Thyroid gland (tissue), 4 donors: ENCODE data around the gene CD72. TPM values are rescaled to one million over a fixed set of nuclear protein-coding genes. Genes with fewer than 3 reads are reported as not detected.

Source experiments
- DNase-seq, 2 donors: peaks; one replicate each; pipeline ENCODE4 v3.0.0-alpha.2; 2019
- H3K27ac ChIP-seq, 3 donors: fragments of 200-600 bp; sonication (generic); 1 replicate in 2 of 3; 2 replicates in 1 of 3; pipeline ENCODE4 v1.5.1; 2016 to 2019; ENCODE audit warnings: mild to moderate bottlenecking in 1 of 3, moderate library complexity in 1 of 3
- H3K27me3 ChIP-seq: fragments of 200-600 bp; sonication (generic); one replicate; pipeline ENCODE4 v1.5.1; 2019
- H3K36me3 ChIP-seq, 2 donors: fragments of 200-600 bp; sonication (generic); one replicate each; pipeline ENCODE4 v1.5.1; 2016 to 2019
- H3K4me1 ChIP-seq, 2 donors: fragments of 200-600 bp; sonication (generic); one replicate each; pipeline ENCODE4 v1.5.1; 2017 to 2019
- H3K4me3 ChIP-seq, 3 donors: fragments of 200-600 bp; sonication (generic); replicated peaks in 1 of 3; 1 replicate in 2 of 3; 2 replicates in 1 of 3; pipeline ENCODE4 v1.5.1; 2016; ENCODE audit warnings: mild to moderate bottlenecking in 1 of 3
- H3K9me3 ChIP-seq: fragments of 200-600 bp; sonication (generic); one replicate; pipeline ENCODE4 v1.5.1; 2017
- POLR2A ChIP-seq, 2 donors: fragments of 450-650 bp; IDR thresholded peaks; one replicate each; pipeline ENCODE4 v1.6.1; 2017; ENCODE audit warnings: antibody characterized with exemption in 2 of 2, mild to moderate bottlenecking in 2 of 2, moderate library complexity in 1 of 2
- WGBS, 2 donors: methylation state at CpG; one replicate each; pipeline ENCODE4 v1.1.5; 2017; 5-methylcytosine and 5-hydroxymethylcytosine counted together
- intact Hi-C: fragments of 100-400 bp; cut with DNase I; formaldehyde crosslinking; loops from one replicate; pipeline ENCODE4 v1.15.1; 2023
- total RNA-seq, 4 donors: library from RNA; depleted of rRNA; stranded (reverse); fragments of >200 nt; gene quantifications; one replicate each; pipeline ENCODE4 v1.2.3, GENCODE V29; 2016
- TF ChIP-seq, protein P1 (sequence below), 6 experiments: fragments of 200-600 bp in 3 of 6; fragments of 450-650 bp in 3 of 6; sonication (generic) in 3 of 6; IDR thresholded peaks; one replicate each; pipeline ENCODE4 v1.5.1; 2016 to 2019; ENCODE audit warnings: antibody characterized with exemption in 6 of 6, mild to moderate bottlenecking in 2 of 6, inconsistent platforms in 1 of 6, moderate library complexity in 1 of 6

The CD72 gene
- total RNA-seq, 4 donors from 2014 or later, result 1.8 to 5.8 (median 3.1) TPM

DNA sequence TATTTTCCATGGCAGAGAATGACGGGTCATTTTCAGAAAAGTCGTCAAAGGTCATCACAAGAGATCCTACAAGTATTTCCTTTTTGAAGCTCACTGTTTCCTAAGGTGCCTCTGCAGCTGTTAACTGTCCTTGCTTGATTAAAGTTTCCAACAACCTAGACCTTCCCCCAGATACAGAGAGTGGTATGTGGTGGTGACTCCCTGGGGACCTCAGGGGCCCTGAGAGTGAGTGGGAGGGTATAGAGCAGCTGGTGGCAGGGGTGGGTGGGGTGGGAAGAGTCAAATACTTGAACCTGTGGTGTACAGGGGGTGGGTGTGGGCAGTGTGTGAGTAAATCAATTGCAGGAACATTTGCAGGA is 1.6 kb upstream of the CD72 start:
- intact Hi-C loops, result no loop called here
- H3K9me3 ChIP-seq, result no peaks in the 10 kb centered on the region
- no peak for DNase-seq
- no peaks in the 10 kb centered on the region for H3K36me3 ChIP-seq
- no peaks in the 10 kb centered on the region for H3K27me3 ChIP-seq
- WGBS, 2 donors, result 69 to 85% methylated on average over 2 of the region's 2 CpGs
- H3K4me1 ChIP-seq, result peaks cover 21 to 26% of the 10 kb centered on the region in 2 donors
- H3K4me3 ChIP-seq, result no peak overlapping the region
- no peak overlapping the region for H3K27ac ChIP-seq
- TF ChIP-seq, protein P1, sequence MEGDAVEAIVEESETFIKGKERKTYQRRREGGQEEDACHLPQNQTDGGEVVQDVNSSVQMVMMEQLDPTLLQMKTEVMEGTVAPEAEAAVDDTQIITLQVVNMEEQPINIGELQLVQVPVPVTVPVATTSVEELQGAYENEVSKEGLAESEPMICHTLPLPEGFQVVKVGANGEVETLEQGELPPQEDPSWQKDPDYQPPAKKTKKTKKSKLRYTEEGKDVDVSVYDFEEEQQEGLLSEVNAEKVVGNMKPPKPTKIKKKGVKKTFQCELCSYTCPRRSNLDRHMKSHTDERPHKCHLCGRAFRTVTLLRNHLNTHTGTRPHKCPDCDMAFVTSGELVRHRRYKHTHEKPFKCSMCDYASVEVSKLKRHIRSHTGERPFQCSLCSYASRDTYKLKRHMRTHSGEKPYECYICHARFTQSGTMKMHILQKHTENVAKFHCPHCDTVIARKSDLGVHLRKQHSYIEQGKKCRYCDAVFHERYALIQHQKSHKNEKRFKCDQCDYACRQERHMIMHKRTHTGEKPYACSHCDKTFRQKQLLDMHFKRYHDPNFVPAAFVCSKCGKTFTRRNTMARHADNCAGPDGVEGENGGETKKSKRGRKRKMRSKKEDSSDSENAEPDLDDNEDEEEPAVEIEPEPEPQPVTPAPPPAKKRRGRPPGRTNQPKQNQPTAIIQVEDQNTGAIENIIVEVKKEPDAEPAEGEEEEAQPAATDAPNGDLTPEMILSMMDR (IDR thresholded peaks at IDR 0.05), result no peak
- TF ChIP-seq POLR2A (IDR thresholded peaks at IDR 0.05), result no peak

DNA sequence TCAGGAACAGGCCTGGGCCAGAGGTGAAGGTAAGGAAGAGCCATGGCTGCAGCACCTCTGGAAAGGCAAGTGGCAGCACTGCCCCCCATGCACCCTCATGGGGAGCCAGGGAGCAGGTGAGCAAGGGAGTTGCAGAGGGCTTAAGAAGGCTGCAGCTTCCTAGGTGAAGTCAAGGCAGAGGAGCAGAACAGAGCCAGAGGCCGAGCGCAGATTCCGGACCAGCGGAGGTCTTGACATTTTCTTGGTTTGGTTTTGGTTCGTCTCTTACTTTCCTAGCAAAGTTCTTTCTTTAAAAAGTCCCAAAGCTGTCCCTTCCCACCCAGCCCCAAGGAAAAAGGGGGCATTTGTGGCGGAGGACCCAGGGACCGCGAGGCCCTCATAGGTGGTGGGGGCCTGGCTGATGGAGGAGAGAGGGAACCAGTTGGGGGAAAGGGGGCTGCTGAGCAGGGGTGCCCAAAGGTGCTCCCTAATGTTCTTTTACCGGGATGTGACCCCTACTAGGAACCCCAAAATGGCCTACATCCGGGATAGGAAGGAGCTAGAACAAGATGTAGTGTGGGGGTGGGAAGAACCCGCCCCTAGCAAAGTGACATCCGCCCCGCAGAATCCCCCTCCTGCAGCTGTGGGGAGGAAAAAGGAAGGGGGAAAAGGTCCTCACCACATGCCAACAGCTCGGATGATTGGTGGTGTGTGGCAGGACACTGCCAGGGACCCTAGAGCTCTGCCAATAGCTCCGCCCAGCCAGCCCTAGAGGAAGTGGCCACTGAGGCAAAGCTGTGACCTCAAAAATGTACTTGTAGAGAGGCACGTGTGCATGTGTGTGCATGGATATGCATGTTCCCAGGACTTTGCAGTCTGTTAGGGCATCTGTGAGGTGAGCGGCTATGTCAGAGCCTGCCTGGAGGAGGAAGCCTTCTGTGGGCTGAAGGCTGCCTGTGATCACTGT is 914 bp upstream of the CD72 start:
- Histone ChIP-seq H3K9me3 (no peaks in the 10 kb centered on the region), H3K27ac (no peak overlapping the region)
- WGBS, 2 donors, result 86 to 88% methylated on average over 17 of the region's 17 CpGs

DNA sequence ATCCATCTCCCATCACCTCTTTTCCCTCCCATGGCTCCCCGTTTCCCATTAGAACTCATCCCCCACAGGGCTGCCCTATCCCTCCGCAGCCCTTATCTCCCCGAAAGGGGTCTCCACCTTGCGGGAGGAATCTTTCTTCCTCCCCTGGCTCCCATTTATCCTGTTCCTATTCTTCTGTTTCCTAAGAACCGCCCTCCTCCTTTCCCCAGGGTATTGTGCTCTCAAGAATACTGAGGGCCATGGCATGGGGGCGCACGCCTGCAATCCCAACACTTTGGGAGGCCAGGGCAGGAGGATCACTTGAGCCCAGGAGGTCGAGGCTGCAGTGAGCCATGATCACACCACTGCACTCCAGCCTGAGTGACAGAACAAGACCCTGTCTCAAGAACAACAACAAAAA is 665 bp downstream of the CD72 start:
- WGBS, 2 donors, result 66 to 68% methylated on average over 8 of the region's 8 CpGs
- Histone ChIP-seq H3K27ac (no peak overlapping the region), H3K4me3 (no peak overlapping the region), H3K36me3 (no peaks in the 10 kb centered on the region), H3K4me1 (peaks cover 9 to 15% of the 10 kb centered on the region in 2 donors), H3K27me3 (no peaks in the 10 kb centered on the region), H3K9me3 (no peaks in the 10 kb centered on the region)
- no peak for TF ChIP-seq POLR2A (IDR thresholded peaks at IDR 0.05)
- TF ChIP-seq, protein P1 (IDR thresholded peaks at IDR 0.05), result no peak
- intact Hi-C loops, result no loop called here
- no peak for DNase-seq

More for the DNA sequence above, 914 bp upstream of the CD72 start:
- Histone ChIP-seq H3K4me3 (no peak overlapping the region), H3K36me3 (no peaks in the 10 kb centered on the region), H3K27me3 (no peaks in the 10 kb centered on the region), H3K4me1 (peaks cover 21 to 26% of the 10 kb centered on the region in 2 donors)
- DNase-seq, result peak in 1 of 2 donors; percentile 10
- intact Hi-C loops, result no loop called here
- TF ChIP-seq, protein P1 (IDR thresholded peaks at IDR 0.05), result no peak
- no peak for TF ChIP-seq POLR2A (IDR thresholded peaks at IDR 0.05)

DNA sequence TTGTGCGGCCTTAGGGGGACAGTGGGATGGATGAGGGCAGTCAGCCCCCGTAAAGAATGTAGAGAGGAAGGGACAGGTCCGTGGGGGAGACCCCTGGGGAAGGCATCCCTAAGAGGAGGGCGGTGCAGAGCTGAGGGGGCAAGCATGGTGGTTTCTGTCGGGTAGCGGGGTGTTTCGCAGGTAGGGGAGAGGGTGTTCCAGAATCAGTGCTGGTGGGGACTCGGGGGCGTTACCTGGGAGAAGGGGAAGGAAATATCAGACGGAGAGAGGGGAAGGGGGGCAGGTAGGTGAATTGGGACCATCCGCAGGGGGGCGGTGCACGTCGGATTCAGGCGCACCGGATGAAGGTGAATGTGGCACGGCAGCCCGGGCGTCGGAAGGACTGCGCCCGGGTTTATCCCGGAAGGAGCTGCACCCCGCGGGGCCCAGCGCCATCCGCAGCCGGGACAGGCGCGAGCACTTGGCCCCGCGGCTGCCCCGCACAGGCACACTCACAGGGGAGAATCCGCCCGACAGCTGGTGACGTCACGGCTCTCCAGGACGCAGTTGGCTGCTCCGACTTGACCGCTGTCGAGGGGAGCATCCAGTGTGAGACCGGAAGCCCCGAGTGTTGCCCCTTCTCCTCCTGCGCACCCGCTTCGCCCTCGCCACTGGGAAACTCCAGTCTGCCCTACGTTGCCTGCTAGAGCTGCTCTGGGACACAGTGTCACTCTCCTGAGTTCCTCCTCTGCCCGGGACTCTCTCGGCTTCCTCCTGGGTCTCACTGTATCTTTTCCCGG is 1.3 kb downstream of the CD72 start:
- Histone ChIP-seq H3K4me1 (peaks cover 6 to 8% of the 10 kb centered on the region in 2 donors), H3K9me3 (no peaks in the 10 kb centered on the region), H3K27me3 (no peaks in the 10 kb centered on the region), H3K4me3 (peak overlapping the region in 2 of 3 donors; percentile 13 to 29), H3K27ac (no peak overlapping the region), H3K36me3 (no peaks in the 10 kb centered on the region)
- no peak for TF ChIP-seq POLR2A (IDR thresholded peaks at IDR 0.05)
- TF ChIP-seq, protein P1 (IDR thresholded peaks at IDR 0.05), result no peak
- DNase-seq, result peak; percentile 69 to 74
- WGBS, 2 donors, result 10 to 11% methylated on average over 40 to 48 of the region's 51 CpGs
- intact Hi-C loops, result no loop called here
